Raji (cell line): ENCODE results near the gene KDM4B.

Experiments used
- POLR2A ChIP-seq: IDR thresholded peaks from 2 replicates; pipeline ENCODE4 v1.6.1; 2011; ENCODE audit warnings: low read depth, low read length, control low read depth; ENCODE audit not compliant: insufficient read depth

KDM4B gene

GRCh38 chr19:5137114-5137513 is 168.2 kb downstream of the KDM4B start:
- TF ChIP-seq POLR2A: no peak

- TF ChIP-seq POLR2A: no peak
These were observed 168.7 kb downstream of the KDM4B start for GRCh38 chr19:5137571-5138124.

GRCh38 chr19:5138606-5139582 is 170.0 kb downstream of the KDM4B start:
- TF ChIP-seq POLR2A: no peak

- TF ChIP-seq POLR2A: no peak
These were observed 170.8 kb downstream of the KDM4B start for GRCh38 chr19:5139583-5140325.

- TF ChIP-seq POLR2A: no peak
These were observed 172.4 kb downstream of the KDM4B start for GRCh38 chr19:5141129-5141849.

- TF ChIP-seq POLR2A: no peak
These were observed 173.2 kb downstream of the KDM4B start for GRCh38 chr19:5141850-5142724.

- no peak for TF ChIP-seq POLR2A
These were observed 173.8 kb downstream of the KDM4B start for GRCh38 chr19:5142725-5143097.

- TF ChIP-seq POLR2A: no peak
These were observed 174.8 kb downstream of the KDM4B start for GRCh38 chr19:5143471-5144411.

GRCh38 chr19:5144545-5145179 is 175.7 kb downstream of the KDM4B start:
- TF ChIP-seq POLR2A: no peak

- TF ChIP-seq POLR2A: no peak
These were observed 176.9 kb downstream of the KDM4B start for GRCh38 chr19:5145521-5146511.
